Upper lobe of left lung (tissue), 6 donors: ENCODE results near the gene EIF2B5. TPM values are rescaled to one million over a fixed set of nuclear protein-coding genes. Genes with fewer than 3 reads are reported as not detected.

Experiments
- ATAC-seq, 2 donors: fragments of 200-7000 bp; cut with Tn5 transposase; one replicate each; pipeline ENCODE4 v1.9.1; 2022; ENCODE audit warnings: mild to moderate bottlenecking in 2 of 2, moderate library complexity in 2 of 2; ENCODE audit not compliant: low FRiP score in 2 of 2
- DNase-seq, 2 donors: peaks; one replicate each; pipeline ENCODE4 v3.0.0-alpha.2; 2019 to 2020
- H3K27ac ChIP-seq, 4 donors: fragments of 200-600 bp; sonication (generic); one replicate each; pipeline ENCODE4 v1.5.1; 2016 to 2019
- H3K27me3 ChIP-seq, 4 donors: fragments of 200-600 bp; sonication (generic); one replicate each; pipeline ENCODE4 v1.5.1; 2017 to 2019
- H3K36me3 ChIP-seq, 4 donors: fragments of 200-600 bp; sonication (generic); one replicate each; pipeline ENCODE4 v1.5.1; 2016 to 2019
- H3K4me1 ChIP-seq, 4 donors: fragments of 200-600 bp; sonication (generic); one replicate each; pipeline ENCODE4 v1.5.1; 2018 to 2019
- H3K4me3 ChIP-seq, 4 donors: fragments of 200-600 bp; sonication (generic); one replicate each; pipeline ENCODE4 v1.5.1; 2017 to 2019; ENCODE audit warnings: mild to moderate bottlenecking in 2 of 4, moderate library complexity in 1 of 4
- H3K9me3 ChIP-seq, 4 donors: fragments of 200-600 bp; sonication (generic); one replicate each; pipeline ENCODE4 v1.5.1; 2018 to 2019
- CTCF ChIP-seq, 6 experiments: fragments of 450-650 bp in 4 of 6; fragments of 200-600 bp in 2 of 6; sonication (generic) in 2 of 6; IDR thresholded peaks; one replicate each; pipeline ENCODE4 v1.5.1; 2016 to 2019; ENCODE audit warnings: antibody characterized with exemption in 6 of 6
- EP300 ChIP-seq, 4 donors: sonication (generic); formaldehyde crosslinking; IDR thresholded peaks; one replicate each; pipeline ENCODE4 v1.5.1; 2017; ENCODE audit warnings: antibody characterized with exemption in 4 of 4, control low read depth in 2 of 4
- POLR2A ChIP-seq, 4 donors: fragments of 450-650 bp; IDR thresholded peaks; one replicate each; pipeline ENCODE4 v1.5.1; 2016 to 2017; ENCODE audit warnings: antibody characterized with exemption in 4 of 4, mild to moderate bottlenecking in 2 of 4
- POLR2AphosphoS5 ChIP-seq, 2 donors: sonication (generic); formaldehyde crosslinking; IDR thresholded peaks; one replicate each; pipeline ENCODE4 v1.5.1; 2017; ENCODE audit warnings: antibody characterized with exemption in 2 of 2
- WGBS, 2 donors: methylation state at CpG; one replicate each; pipeline ENCODE4 v1.1.5; 2017 to 2018; 5-methylcytosine and 5-hydroxymethylcytosine counted together
- total RNA-seq, 6 donors: library from RNA; depleted of rRNA in 4 of 6; stranded (reverse); fragments of >200 nt in 4 of 6; gene quantifications; one replicate each; pipeline versions ENCODE4 v1.1.0 to v1.2.1, GENCODE V29; 2016 to 2021
- donor health status: DM: no; HTN: no; CAD: no; lungs with moderate emphysema.
- donor health status: DM: no; HTN: yes; CAD: no; lungs with severe emphysema.

The EIF2B5 gene
- total RNA-seq, 6 donors from 2014 or later: 31.4 to 37.6 (median 34.2) TPM

GRCh38 chr3:184135911-184136260 is 728 bp downstream of the EIF2B5 start:
- Histone ChIP-seq H3K9me3 (no peaks in the 10 kb centered on the region), H3K27me3 (no peaks in the 10 kb centered on the region), H3K27ac (peak overlapping the region; percentile 88 to 96 (median 92)), H3K4me3 (peak overlapping the region; percentile 88 to 95 (median 90)), H3K36me3 (peaks cover 5 to 28% (median 15%) of the 10 kb centered on the region in 4 donors), H3K4me1 (peaks cover 11 to 28% (median 18%) of the 10 kb centered on the region in 4 donors)
- ATAC-seq: no peak
- DNase-seq: no peak
- 2 to 3% methylated on average over 9 of the region's 9 CpGs for WGBS, 2 donors
- TF ChIP-seq EP300 (IDR thresholded peaks at IDR 0.05) (no peak), CTCF (IDR thresholded peaks at IDR 0.05) (no peak), POLR2A (IDR thresholded peaks at IDR 0.05) (no peak), POLR2AphosphoS5 (IDR thresholded peaks at IDR 0.05) (no peak)

- no peak for TF ChIP-seq CTCF (IDR thresholded peaks at IDR 0.05)
- no peak for TF ChIP-seq EP300 (IDR thresholded peaks at IDR 0.05)
- TF ChIP-seq POLR2A (IDR thresholded peaks at IDR 0.05): no peak
- TF ChIP-seq POLR2AphosphoS5 (IDR thresholded peaks at IDR 0.05): no peak
- peaks cover 11 to 18% (median 16%) of the 10 kb centered on the region in 4 donors for H3K4me1 ChIP-seq
These were observed 5.3 kb downstream of the EIF2B5 start for GRCh38 chr3:184140436-184140835.

GRCh38 chr3:184142199-184142598 is 7.0 kb downstream of the EIF2B5 start:
- no peak for TF ChIP-seq POLR2AphosphoS5 (IDR thresholded peaks at IDR 0.05)
- no peak for TF ChIP-seq POLR2A (IDR thresholded peaks at IDR 0.05)
- no peak for TF ChIP-seq CTCF (IDR thresholded peaks at IDR 0.05)
- TF ChIP-seq EP300 (IDR thresholded peaks at IDR 0.05): no peak
- Histone ChIP-seq H3K4me1 (peaks cover 0 to 2% (median 2%) of the 10 kb centered on the region in 4 donors), H3K36me3 (peaks cover 28 to 87% (median 69%) of the 10 kb centered on the region in 4 donors), H3K27me3 (no peaks in the 10 kb centered on the region), H3K9me3 (no peaks in the 10 kb centered on the region), H3K27ac (no peak overlapping the region), H3K4me3 (no peak overlapping the region)
- DNase-seq: no peak
- ATAC-seq: no peak
- 97 to 98% methylated on average over 6 to 7 of the region's 7 CpGs for WGBS, 2 donors

More at GRCh38 chr3:184140436-184140835, 5.3 kb downstream of the EIF2B5 start:
- no peaks in the 10 kb centered on the region for H3K9me3 ChIP-seq
- no peak overlapping the region for H3K4me3 ChIP-seq
- no peak for ATAC-seq
- no peak for DNase-seq
- peaks cover 28 to 74% (median 59%) of the 10 kb centered on the region in 4 donors for H3K36me3 ChIP-seq
- H3K27ac ChIP-seq: no peak overlapping the region
- no peaks in the 10 kb centered on the region for H3K27me3 ChIP-seq
- 92 to 93% methylated on average over 9 to 10 of the region's 10 CpGs for WGBS, 2 donors

- WGBS, 2 donors: 87% methylated on average over 3 of the region's 3 CpGs
- H3K36me3 ChIP-seq: peaks cover 28 to 83% (median 69%) of the 10 kb centered on the region in 4 donors
- TF ChIP-seq EP300 (IDR thresholded peaks at IDR 0.05): no peak
- TF ChIP-seq POLR2A (IDR thresholded peaks at IDR 0.05): no peak
- no peak for TF ChIP-seq CTCF (IDR thresholded peaks at IDR 0.05)
- no peak for TF ChIP-seq POLR2AphosphoS5 (IDR thresholded peaks at IDR 0.05)
- H3K27me3 ChIP-seq: no peaks in the 10 kb centered on the region
- H3K27ac ChIP-seq: no peak overlapping the region
- no peaks in the 10 kb centered on the region for H3K4me1 ChIP-seq
- DNase-seq (no peak), ATAC-seq (no peak)
- H3K9me3 ChIP-seq: no peaks in the 10 kb centered on the region
- H3K4me3 ChIP-seq: no peak overlapping the region
These were observed 8.2 kb downstream of the EIF2B5 start for GRCh38 chr3:184143327-184143726.

- no peak for TF ChIP-seq EP300 (IDR thresholded peaks at IDR 0.05)
- TF ChIP-seq CTCF (IDR thresholded peaks at IDR 0.05): no peak
- TF ChIP-seq POLR2AphosphoS5 (IDR thresholded peaks at IDR 0.05): no peak
- TF ChIP-seq POLR2A (IDR thresholded peaks at IDR 0.05): no peak
- Histone ChIP-seq H3K4me1 (no peaks in the 10 kb centered on the region), H3K27me3 (no peaks in the 10 kb centered on the region), H3K9me3 (no peaks in the 10 kb centered on the region), H3K4me3 (no peak overlapping the region), H3K36me3 (peaks cover 28 to 73% (median 66%) of the 10 kb centered on the region in 4 donors), H3K27ac (no peak overlapping the region)
- no peak for ATAC-seq
- no peak for DNase-seq
- 68 to 81% methylated on average over 4 to 5 of the region's 5 CpGs for WGBS, 2 donors
These were observed 9.3 kb downstream of the EIF2B5 start for GRCh38 chr3:184144505-184144904.
